ENCODE results near the gene DERA. TPM values are rescaled to one million over a fixed set of nuclear protein-coding genes. Genes with fewer than 3 reads are reported as not detected.
"Not testable (repeated sequence)": the region's sequence is repeated elsewhere in the genome, so short reads cannot be mapped to it uniquely, and the experiment has no call there.

Gene DERA
- total RNA-seq, 4 donors from 2014 or later: 28.8 to 47.6 (median 33.9) TPM

GRCh38 chr12:16006752-16007151 lies 95.6 kb downstream of the DERA start:
- no peak for DNase-seq (ENCODE audit: low spot score)
- ATAC-seq (ENCODE audit: low FRiP score): no peak
- TF ChIP-seq, protein P1, sequence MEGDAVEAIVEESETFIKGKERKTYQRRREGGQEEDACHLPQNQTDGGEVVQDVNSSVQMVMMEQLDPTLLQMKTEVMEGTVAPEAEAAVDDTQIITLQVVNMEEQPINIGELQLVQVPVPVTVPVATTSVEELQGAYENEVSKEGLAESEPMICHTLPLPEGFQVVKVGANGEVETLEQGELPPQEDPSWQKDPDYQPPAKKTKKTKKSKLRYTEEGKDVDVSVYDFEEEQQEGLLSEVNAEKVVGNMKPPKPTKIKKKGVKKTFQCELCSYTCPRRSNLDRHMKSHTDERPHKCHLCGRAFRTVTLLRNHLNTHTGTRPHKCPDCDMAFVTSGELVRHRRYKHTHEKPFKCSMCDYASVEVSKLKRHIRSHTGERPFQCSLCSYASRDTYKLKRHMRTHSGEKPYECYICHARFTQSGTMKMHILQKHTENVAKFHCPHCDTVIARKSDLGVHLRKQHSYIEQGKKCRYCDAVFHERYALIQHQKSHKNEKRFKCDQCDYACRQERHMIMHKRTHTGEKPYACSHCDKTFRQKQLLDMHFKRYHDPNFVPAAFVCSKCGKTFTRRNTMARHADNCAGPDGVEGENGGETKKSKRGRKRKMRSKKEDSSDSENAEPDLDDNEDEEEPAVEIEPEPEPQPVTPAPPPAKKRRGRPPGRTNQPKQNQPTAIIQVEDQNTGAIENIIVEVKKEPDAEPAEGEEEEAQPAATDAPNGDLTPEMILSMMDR (IDR thresholded peaks at IDR 0.05): no peak

GRCh38 chr12:16008421-16008824 lies 97.3 kb downstream of the DERA start:
- TF ChIP-seq, protein P1 (IDR thresholded peaks at IDR 0.05): no peak
- DNase-seq (ENCODE audit: low spot score): no peak
- ATAC-seq (ENCODE audit: low FRiP score): no peak

GRCh38 chr12:16012117-16012516 lies 101.0 kb downstream of the DERA start:
- DNase-seq (ENCODE audit: low spot score) (no peak), ATAC-seq (ENCODE audit: low FRiP score) (peak; percentile 70)
- TF ChIP-seq, protein P1 (IDR thresholded peaks at IDR 0.05): no peak

DNA sequence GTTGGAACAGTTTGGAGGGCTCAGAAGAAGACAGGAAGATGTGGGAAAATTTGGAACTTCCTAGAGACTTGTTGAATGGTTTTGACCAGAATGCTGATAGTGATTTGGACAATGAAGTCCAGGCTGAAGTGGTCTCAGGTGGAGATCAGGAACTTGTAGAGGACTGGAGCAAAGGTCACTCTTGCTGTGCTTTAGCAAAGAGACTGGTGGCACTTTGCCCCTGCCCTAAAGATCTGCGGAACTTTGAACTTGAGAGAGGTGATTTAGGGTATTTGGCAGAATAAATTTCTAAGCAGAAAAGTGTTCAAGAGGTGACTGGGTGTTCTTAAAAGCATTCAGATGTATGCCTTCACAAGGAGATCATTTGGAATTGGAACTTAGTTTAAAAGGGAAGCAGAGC lies 102.6 kb downstream of the DERA start:
- not testable (repeated sequence) for ATAC-seq (ENCODE audit: low FRiP score); DNase-seq (ENCODE audit: low spot score)

DNA sequence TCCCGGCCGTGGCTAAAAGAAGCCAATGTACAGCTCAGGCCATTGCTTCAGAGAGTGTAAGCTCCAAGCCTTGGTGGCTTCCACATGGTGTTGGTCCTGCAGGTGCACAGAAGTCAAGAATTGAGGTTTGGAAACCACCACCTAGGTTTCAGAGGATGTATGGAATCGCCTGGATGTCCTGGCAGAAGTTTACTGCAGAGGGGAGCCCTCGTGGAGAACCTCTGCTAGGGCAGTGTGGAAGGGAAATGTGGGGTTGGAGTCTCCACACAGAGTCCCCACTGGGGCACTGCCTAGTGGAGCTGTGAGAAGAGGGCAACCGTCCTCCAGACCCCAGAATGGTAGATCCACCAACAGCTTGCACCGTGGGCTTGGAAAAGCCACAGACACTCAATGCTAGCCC lies 103.3 kb downstream of the DERA start:
- not testable (repeated sequence) for DNase-seq (ENCODE audit: low spot score); ATAC-seq (ENCODE audit: low FRiP score)

DNA sequence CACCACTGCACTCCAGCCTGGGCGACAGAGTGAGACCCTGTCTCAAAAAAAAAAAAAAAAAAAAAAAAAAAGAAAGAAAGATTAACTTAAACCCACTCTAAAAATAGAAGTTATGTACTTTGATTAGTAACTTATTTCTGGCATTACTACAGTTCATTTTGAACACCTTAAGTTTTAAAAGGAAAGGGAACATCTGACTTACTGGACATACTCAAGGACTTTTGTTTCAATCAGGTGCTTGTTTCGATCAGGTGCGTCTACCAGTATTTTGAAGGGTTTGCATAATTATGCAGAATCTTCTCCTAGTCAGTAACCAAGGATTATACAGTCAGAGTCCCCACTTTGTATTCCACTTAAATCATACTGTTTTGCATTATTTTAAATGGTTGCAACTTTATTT lies 105.6 kb downstream of the DERA start:
- TF ChIP-seq, protein P1 (IDR thresholded peaks at IDR 0.05): no peak
- ATAC-seq (ENCODE audit: low FRiP score): no peak
- no peak for DNase-seq (ENCODE audit: low spot score)

- TF ChIP-seq, protein P1 (IDR thresholded peaks at IDR 0.05): no peak
- DNase-seq (ENCODE audit: low spot score): no peak
- ATAC-seq (ENCODE audit: low FRiP score): no peak
These were observed 107.2 kb downstream of the DERA start for GRCh38 chr12:16018306-16018705.

- TF ChIP-seq, protein P1 (IDR thresholded peaks at IDR 0.05): no peak
- no peak for DNase-seq (ENCODE audit: low spot score)
- ATAC-seq (ENCODE audit: low FRiP score): no peak
These were observed 108.0 kb downstream of the DERA start for GRCh38 chr12:16019136-16019535.
